ENCODE measurements around the gene SYK.

SYK gene

GRCh38 chr9:90909225-90909624 is 107.6 kb downstream of the SYK start:
- DNase-seq = no peak

DNA sequence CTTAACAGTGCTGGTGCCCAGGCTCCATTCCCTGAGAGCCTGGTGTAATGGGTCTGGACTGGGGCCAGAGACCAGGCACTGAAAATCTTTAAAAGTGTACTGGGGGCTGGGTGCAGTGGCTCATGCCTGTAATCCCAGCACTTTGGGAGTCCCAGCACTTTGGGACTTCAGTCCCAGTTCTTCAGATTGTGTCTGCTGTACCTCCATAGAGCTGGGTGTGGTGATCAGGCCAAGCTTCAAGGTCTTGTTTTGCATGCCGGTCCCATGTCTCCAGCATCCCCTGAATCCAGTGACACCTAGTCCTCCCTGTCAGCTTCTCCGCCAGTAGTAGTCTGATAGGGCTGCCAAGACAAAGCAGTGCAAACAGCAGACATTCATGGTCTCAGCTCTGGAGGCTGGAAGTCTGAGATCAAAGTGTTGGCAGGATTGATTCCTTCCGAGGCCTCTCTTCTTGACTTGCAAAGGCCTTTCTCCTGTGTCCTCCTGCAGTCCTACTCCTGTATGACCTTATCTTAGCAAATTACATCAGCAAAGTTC is 108.2 kb downstream of the SYK start:
- DNase-seq = no peak

GRCh38 chr9:90914196-90914595 is 112.6 kb downstream of the SYK start:
- DNase-seq = no peak

GRCh38 chr9:90914868-90915483 is 113.4 kb downstream of the SYK start:
- DNase-seq = peak; percentile 53 to 58

GRCh38 chr9:90915693-90916092 is 114.1 kb downstream of the SYK start:
- peak; percentile 10 to 18 for DNase-seq

DNA sequence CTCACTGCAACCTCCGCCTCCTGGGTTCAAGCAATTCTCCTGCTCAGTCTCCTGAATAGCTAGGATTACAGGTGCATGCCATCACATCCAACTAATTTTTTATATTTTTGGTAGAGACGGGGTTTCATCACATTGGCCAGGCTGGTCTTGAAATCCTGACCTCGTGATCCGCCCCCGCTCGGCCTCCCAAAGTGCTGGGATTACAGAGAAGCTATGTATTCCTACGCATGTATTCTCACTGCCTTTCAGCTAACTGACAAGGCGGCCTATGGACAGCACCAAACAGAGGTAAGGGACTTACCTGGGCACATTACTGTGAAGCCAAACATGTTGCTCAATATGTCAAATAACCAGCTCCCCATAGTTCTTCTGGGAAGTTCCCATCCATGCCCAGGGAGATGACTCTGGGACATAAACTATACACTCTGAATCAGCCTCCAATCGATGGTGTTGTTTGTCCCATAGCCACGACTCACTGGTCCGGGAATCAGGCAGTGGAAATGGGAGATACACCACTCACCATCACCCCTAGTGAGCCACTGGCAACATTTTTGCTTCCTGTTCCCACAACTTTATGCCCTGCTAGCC is 114.6 kb downstream of the SYK start:
- DNase-seq = no peak

DNA sequence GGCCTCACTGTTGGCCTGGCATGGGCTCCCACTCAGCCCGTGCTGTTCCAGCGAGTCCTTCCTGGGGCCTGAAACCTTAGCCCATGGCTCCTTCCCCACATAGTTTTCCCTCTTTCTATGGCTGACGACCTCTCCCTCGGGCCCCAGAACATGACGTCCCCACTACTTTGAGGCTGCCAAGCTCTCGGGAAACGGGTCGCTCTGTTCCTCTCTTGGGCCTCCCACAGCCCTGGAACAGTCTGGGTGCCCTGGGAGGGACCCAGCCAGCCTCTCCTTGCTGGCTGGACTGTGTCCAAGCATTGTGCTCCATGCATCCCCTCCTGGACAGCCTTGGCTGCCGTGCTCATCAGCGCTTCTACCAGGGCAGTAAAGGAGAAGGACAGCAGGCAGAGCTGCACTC is 118.3 kb downstream of the SYK start:
- no peak for DNase-seq

DNA sequence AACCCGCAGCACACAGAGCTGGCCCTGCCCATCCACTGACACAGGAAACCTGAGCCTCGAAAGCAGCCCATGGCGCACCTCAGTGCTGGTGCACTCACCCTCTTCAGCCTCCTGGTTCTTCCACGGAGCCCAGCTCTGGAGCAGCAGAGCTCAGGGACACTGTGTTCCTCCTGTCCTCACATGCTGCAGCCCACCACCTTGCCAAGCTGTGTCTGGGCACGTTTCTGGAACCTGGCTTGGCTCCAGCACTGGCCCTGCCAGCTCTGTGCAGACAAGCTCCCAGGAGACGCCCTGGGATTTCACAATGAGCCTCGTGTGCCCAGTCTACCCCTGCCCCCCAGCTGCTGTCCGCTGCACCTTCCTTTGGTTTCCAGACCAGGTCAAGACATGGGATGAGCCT is 119.5 kb downstream of the SYK start:
- no peak for DNase-seq

GRCh38 chr9:90921969-90922368 is 120.3 kb downstream of the SYK start:
- DNase-seq = no peak

DNA sequence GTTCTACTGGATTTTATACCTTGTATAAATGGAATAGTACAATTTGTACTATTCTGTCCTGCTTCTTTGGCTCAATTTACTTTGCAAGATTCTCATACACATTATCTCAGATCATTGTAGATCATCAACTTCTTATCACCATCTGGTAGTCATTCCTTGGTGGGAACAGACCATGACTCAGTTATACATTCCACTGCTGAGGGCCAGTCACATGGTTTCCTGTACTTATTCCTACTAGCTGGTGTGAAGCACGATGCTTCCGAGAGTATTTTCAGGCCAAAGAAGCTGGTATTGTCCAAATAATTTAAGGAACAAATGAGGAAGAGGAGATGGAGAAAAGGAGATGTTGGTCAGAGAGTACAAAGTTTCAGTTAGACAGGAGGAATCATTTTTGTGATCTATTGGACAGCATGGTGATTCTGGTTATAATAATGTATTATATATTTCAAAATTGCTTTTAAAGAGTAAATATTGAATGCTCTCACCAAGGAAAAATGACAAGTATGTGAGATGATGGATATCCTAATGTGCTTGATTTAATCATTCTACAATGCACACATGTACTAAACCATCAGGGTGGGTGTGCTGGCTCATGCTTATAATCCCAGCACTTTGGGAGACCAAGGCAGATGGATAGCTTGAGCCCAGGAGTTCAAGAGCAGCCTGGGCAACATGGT is 124.1 kb downstream of the SYK start:
- DNase-seq = no peak

- DNase-seq = no peak
These were observed 125.3 kb downstream of the SYK start for GRCh38 chr9:90926936-90927335.

DNA sequence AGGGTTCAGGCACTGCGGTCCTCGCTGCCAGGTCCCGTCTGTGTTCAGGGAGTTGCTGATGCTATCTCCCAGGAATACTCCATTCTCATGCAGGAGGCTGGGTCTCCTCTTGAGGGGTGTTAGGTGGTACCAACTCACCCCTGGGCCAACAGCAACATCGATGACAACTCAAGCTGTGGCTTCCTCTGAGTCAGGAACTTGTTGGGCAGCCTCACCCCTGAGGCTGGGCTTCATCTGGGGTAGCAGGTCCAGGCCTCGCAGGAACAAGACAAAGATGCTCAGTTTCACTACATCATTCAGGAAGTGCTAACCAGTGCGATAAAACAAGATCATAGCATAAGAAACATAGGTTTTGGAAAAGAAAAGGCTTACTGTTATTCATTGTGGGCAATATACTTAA is 125.9 kb downstream of the SYK start:
- DNase-seq = no peak

- no peak for DNase-seq
These were observed 128.0 kb downstream of the SYK start for GRCh38 chr9:90929626-90930025.

DNA sequence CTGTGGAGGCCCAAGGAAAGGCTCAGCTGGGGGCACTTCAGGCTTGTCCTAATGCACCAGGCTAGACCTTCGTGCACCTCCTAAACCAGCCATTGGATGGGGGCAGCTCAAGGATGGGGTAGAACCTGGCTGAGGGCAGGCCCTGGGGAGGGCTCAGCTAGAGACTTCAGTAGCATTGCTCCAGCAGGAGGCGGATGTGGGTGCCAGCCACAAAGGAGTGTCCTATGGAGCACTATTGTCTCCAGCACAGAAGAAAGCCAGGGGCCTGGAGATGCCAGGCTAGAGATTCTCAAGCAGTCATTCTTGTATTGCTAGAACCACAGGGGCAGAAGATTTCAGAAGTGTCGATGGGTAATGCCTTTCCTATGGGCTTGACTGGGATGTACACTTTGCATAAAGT is 131.8 kb downstream of the SYK start:
- DNase-seq = no peak

GRCh38 chr9:90939351-90939750 is 137.7 kb downstream of the SYK start:
- DNase-seq = no peak

DNA sequence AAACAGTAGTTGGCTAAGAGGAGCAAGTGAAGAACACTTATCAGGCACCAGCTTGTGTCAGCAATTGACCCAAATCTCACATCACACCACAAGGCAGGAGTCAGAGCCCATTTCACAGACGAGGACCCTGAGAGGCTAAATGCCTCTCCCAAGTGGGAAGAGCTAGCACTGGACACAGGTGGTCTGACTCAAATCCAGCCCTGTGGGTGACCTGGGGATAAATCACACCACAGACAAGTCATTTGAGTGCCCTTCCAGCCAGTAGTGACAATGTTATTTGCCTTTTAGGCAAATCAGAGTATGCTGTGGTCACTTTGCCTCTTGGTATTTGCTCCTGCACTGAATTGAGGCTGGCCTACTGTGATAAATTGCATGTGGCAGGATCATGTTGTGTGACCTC is 138.7 kb downstream of the SYK start:
- DNase-seq = no peak

GRCh38 chr9:90941661-90942060 is 140.0 kb downstream of the SYK start:
- DNase-seq = no peak

DNA sequence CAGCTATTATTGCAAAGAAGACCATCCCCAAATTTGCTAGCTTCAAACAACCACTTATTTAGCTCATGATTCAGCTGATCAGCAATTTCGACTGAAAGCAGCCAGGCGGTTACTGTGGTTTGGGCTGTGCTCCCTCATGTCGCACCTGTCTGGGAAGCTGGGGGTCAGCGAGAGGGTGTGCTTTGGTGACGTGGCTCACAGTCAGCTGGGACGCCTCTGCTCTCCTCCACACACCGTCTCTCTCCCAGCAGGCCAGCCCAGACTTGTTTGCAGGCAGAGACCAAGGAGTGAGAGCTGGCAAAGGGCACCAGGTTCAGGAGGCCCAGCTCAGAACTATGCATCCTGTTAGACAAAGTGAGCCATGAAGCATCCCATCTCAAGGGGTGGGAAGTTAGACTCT is 140.9 kb downstream of the SYK start:
- DNase-seq = no peak

DNA sequence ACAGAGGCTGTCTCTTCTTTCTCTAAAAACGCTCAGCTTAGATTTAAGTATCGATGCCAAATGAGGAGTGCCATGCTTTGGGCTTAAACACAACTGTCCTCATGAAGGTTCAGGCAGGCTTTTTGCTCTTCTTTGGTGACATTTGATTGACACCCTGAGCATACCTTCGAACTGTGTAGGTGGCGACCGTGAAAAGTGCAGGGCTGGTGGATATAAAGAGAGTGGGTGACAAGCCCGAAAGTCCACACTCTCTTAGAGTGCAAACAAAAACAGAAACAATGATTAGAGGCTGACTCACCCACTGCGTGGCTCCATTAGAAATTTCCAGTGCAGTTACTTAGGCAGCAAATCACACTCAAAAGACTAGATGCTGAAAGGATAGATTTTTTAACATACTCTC is 141.7 kb downstream of the SYK start:
- no peak for DNase-seq

GRCh38 chr9:90945336-90945735 is 143.7 kb downstream of the SYK start:
- no peak for DNase-seq

DNA sequence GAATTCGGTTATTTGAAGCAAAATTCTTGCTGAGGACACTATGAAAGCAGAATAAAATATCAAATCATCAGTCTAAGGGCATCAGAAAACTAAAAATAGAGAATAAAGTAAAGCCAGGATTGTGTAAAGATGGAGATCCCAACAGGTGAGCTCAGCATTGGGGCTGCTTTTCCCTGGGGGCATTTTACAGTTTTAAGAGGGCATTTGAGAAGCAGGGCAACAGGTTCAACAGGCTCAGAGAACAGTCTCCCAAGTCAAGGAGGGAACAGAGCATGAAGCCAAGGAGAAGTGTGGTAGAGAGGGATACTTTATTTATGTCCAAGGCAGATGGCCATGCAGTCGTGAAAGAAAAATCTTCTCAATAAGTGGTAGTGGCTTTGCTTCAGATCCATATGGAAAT is 145.4 kb downstream of the SYK start:
- no peak for DNase-seq
